GM21619 (cell line): ENCODE measurements around the gene GRAMD1A.
"Not testable (repeated sequence)": the region's sequence is repeated elsewhere in the genome, so short reads cannot be mapped to it uniquely, and the experiment has no call there.

Experiments used
- ATAC-seq: cut with Tn5 transposase; IDR thresholded peaks from one replicate; pipeline ENCODE4 v1.9.1; 2021; ENCODE audit not compliant: unreplicated experiment

Gene GRAMD1A

GRCh38 chr19:35051268-35051667 is 51.1 kb downstream of the GRAMD1A start:
- not testable (repeated sequence) for ATAC-seq

GRCh38 chr19:35051796-35052195 is 51.7 kb downstream of the GRAMD1A start:
- ATAC-seq: no peak

GRCh38 chr19:35052599-35053190 is 52.6 kb downstream of the GRAMD1A start:
- no peak for ATAC-seq

- no peak for ATAC-seq
Observed at GRCh38 chr19:35053667-35054293, 53.7 kb downstream of the GRAMD1A start.

GRCh38 chr19:35054626-35055025 is 54.5 kb downstream of the GRAMD1A start:
- ATAC-seq: no peak

- no peak for ATAC-seq
Observed at GRCh38 chr19:35055715-35056179, 55.6 kb downstream of the GRAMD1A start.

GRCh38 chr19:35056513-35057063 is 56.5 kb downstream of the GRAMD1A start:
- no peak for ATAC-seq

- ATAC-seq: no peak
Observed at GRCh38 chr19:35058370-35058769, 58.2 kb downstream of the GRAMD1A start.

- no peak for ATAC-seq
Observed at GRCh38 chr19:35059006-35059798, 59.1 kb downstream of the GRAMD1A start.

GRCh38 chr19:35059799-35060091 is 59.6 kb downstream of the GRAMD1A start:
- no peak for ATAC-seq

GRCh38 chr19:35060160-35060855 is 60.2 kb downstream of the GRAMD1A start:
- ATAC-seq: no peak

- no peak for ATAC-seq
Observed at GRCh38 chr19:35061583-35062373, 61.7 kb downstream of the GRAMD1A start.

GRCh38 chr19:35062942-35063341 is 62.8 kb downstream of the GRAMD1A start:
- no peak for ATAC-seq

GRCh38 chr19:35063940-35064818 is 64.1 kb downstream of the GRAMD1A start:
- no peak for ATAC-seq

- ATAC-seq: no peak
Observed at GRCh38 chr19:35065574-35065973, 65.5 kb downstream of the GRAMD1A start.

GRCh38 chr19:35066121-35066520 is 66.0 kb downstream of the GRAMD1A start:
- ATAC-seq: no peak

- ATAC-seq: no peak
Observed at GRCh38 chr19:35066691-35067563, 66.8 kb downstream of the GRAMD1A start.

GRCh38 chr19:35068941-35069634 is 69.0 kb downstream of the GRAMD1A start:
- no peak for ATAC-seq
